Bronchial epithelial cell (primary cell): Measurements from ENCODE around the gene AIDA. TPM values are rescaled to one million over a fixed set of nuclear protein-coding genes. Genes with fewer than 3 reads are reported as not detected.

Experiments
- DNase-seq: peaks from one replicate; pipeline ENCODE4 v3.0.0-alpha.2; 2010; ENCODE audit warnings: low read depth
- FAIRE-seq: peaks from 2 replicates; lab custom pipeline; 2011; peaks lifted over from hg19 to GRCh38; lab: Jason Lieb, UNC
- H3K27me3 ChIP-seq: 2 replicates; pipeline ENCODE4 v1.5.1; 2011; ENCODE audit warnings: low read length; ENCODE audit not compliant: control insufficient read depth, insufficient read depth
- H3K36me3 ChIP-seq: 2 replicates; pipeline ENCODE4 v1.5.1; 2011; ENCODE audit warnings: low read length; ENCODE audit not compliant: control insufficient read depth, insufficient read depth
- H3K4me3 ChIP-seq: 2 replicates; pipeline ENCODE4 v1.5.1; 2011; ENCODE audit warnings: mild to moderate bottlenecking, low read depth, low read length, control low read depth
- CTCF ChIP-seq: IDR thresholded peaks from 2 replicates; pipeline ENCODE4 v1.5.1; 2011; ENCODE audit warnings: mild to moderate bottlenecking, moderate library complexity, low read length, control low read depth, inconsistent platforms; ENCODE audit not compliant: insufficient read depth, severe bottlenecking
- total RNA-seq: library from RNA; depleted of rRNA; stranded (reverse); fragments of >200 nt; gene quantifications from 2 replicates; pipeline ENCODE4 v1.2.1, GENCODE V29; 2014

AIDA gene
- total RNA-seq, 1 donor from 2014 or later: 25.0 TPM

- peaks cover 6% of the 10 kb centered on the region for H3K36me3 ChIP-seq
- FAIRE-seq (no peak), DNase-seq (no peak)
- H3K27me3 ChIP-seq: no peaks in the 10 kb centered on the region
- TF ChIP-seq CTCF: no peak
- H3K4me3 ChIP-seq: no peak overlapping the region
Observed at GRCh38 chr1:222663431-222663934, 48.8 kb downstream of the AIDA start.

DNA sequence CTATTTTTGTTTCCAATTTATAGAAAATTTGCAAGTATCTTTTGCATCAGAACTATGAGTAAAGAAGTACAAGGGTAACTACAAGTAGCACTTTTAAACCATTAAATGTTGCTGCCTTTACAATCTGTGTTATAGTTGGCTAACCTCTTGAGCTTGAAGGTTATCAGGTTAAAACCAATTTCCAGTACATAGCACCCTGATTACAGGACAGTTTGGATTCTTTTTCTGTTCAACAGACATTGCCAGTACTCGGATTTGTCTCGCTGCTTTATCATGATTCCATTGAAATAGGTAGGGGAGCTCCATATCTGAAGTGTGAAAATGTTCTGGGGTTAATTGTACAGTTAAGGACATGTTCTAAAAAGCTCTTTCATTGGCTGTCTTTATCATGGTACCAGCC, 54.4 kb downstream of the AIDA start:
- peaks cover 4% of the 10 kb centered on the region for H3K36me3 ChIP-seq
- DNase-seq (no peak), FAIRE-seq (no peak)
- no peaks in the 10 kb centered on the region for H3K27me3 ChIP-seq
- no peak for TF ChIP-seq CTCF
- H3K4me3 ChIP-seq: no peak overlapping the region

DNA sequence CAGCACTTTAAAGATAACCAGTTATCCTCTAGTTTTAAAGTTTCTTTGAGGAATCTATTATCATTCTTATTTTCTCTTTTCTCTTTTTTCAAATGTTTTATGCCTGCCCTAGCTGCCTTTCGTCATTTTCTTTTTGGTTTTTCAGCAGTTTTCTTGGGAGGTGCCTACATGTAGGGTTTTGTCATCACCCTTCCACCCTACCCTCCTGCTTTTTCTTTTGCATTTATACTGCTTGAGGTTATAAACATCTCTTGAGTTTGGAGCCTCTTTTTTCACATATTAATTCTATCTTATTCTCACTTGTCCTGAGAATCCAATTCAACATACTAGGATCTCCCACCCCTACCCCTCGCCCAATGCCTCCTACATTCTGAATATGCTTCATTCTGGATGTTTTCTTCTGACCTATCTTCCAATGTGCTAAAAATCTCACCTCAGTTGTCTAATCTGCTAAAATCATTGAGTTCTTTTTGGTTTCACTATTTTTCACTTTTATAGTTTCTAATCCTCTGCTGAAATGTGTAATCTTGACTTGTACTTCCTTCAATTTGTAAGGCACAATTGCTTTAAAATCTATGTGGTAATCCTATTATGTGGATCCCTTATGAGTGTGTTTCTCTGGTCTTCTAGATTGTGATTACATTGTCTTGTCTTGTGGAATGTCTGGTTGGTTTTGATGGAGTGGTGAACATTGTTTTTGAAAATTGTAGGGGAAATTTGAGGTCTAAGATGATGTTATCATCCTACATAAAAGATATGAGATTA, 55.7 kb downstream of the AIDA start:
- Histone ChIP-seq H3K27me3 (no peaks in the 10 kb centered on the region), H3K4me3 (no peak overlapping the region), H3K36me3 (peaks cover 6% of the 10 kb centered on the region)
- FAIRE-seq: no peak
- no peak for DNase-seq
- no peak for TF ChIP-seq CTCF

- no peak for FAIRE-seq
- DNase-seq: no peak
- Histone ChIP-seq H3K27me3 (no peaks in the 10 kb centered on the region), H3K36me3 (peaks cover 6% of the 10 kb centered on the region), H3K4me3 (no peak overlapping the region)
- TF ChIP-seq CTCF: no peak
Observed at GRCh38 chr1:222654849-222655248, 57.4 kb downstream of the AIDA start.

DNA sequence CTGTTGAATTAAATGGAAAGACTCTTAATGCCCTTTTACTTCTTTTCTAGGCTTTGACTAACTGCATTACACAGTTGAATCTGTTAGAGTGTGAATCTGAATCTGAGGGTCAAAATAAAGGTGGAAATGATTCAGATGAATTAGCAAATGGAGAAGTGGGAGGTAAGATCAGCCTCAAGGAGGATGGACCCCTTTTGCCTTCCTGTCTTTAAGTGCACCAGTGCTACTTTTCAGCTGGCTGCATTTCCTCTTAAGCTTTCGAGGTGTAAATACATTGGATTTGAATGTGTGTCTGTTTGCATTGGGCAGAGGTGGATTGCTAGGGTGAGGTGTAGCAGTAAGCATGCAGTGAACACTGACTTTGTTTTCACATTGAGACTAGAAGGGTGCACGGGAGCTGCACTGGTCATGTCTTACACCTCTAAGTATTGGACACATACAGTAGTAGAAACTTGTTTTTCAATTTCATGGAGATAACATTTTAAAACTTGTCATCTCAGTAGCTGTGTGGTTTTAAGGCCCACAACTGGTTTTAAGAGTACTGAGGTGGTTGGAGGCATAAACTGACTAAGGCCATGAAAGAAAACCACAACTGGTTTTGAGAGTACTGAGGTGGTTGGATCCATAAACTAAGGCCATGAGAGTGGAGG, 59.0 kb downstream of the AIDA start:
- H3K36me3 ChIP-seq: peaks cover 8% of the 10 kb centered on the region
- DNase-seq (no peak), FAIRE-seq (no peak)
- no peak for TF ChIP-seq CTCF
- H3K27me3 ChIP-seq: no peaks in the 10 kb centered on the region
- no peak overlapping the region for H3K4me3 ChIP-seq
